Smooth muscle cell (in vitro differentiated cells): ENCODE results near the gene CHST11. TPM values are rescaled to one million over a fixed set of nuclear protein-coding genes. Genes with fewer than 3 reads are reported as not detected.

ENCODE experiments used
- DNase-seq: peaks from one replicate; lab custom pipeline; 2025; ENCODE audit not compliant: unreplicated experiment; lab: John Stamatoyannopoulos, UW
- H2AFZ ChIP-seq: fragments of 200-600 bp; sonication (generic); 2 replicates; pipeline ENCODE4 v1.6.0; 2016; ENCODE audit warnings: antibody characterized with exemption, low read depth, mild to moderate bottlenecking
- H3F3A ChIP-seq: fragments of 200-600 bp; sonication (generic); 2 replicates; pipeline ENCODE4 v1.6.0; 2017; ENCODE audit warnings: antibody characterized with exemption, low read depth
- H3K27ac ChIP-seq: fragments of 200-600 bp; sonication (generic); 2 replicates; pipeline ENCODE4 v1.5.1; 2016; ENCODE audit warnings: low read depth, mild to moderate bottlenecking
- H3K27me3 ChIP-seq: fragments of 200-600 bp; sonication (generic); 2 replicates; pipeline ENCODE4 v1.6.1; 2016; ENCODE audit warnings: low read depth, mild to moderate bottlenecking
- H3K36me3 ChIP-seq: fragments of 200-600 bp; sonication (generic); 2 replicates; pipeline ENCODE4 v1.5.1; 2016; ENCODE audit warnings: low read depth
- H3K4me1 ChIP-seq: fragments of 200-600 bp; sonication (generic); 2 replicates; pipeline ENCODE4 v1.5.1; 2016; ENCODE audit warnings: low read depth
- H3K4me2 ChIP-seq: fragments of 200-600 bp; sonication (generic); 2 replicates; pipeline ENCODE4 v1.6.0; 2016; ENCODE audit warnings: mild to moderate bottlenecking
- H3K4me3 ChIP-seq: fragments of 200-600 bp; sonication (generic); 2 replicates; pipeline ENCODE4 v1.5.1; 2016; ENCODE audit warnings: mild to moderate bottlenecking
- H3K79me2 ChIP-seq: fragments of 200-600 bp; sonication (generic); 2 replicates; pipeline ENCODE4 v1.6.0; 2016; ENCODE audit warnings: low read depth, mild to moderate bottlenecking
- H3K9ac ChIP-seq: fragments of 200-600 bp; sonication (generic); 2 replicates; pipeline ENCODE4 v1.6.0; 2016; ENCODE audit warnings: low read depth
- H3K9me3 ChIP-seq: fragments of 200-600 bp; sonication (generic); replicated peaks from 2 replicates; pipeline ENCODE4 v1.5.1; 2016; ENCODE audit warnings: low read depth
- H4K20me1 ChIP-seq: fragments of 200-600 bp; sonication (generic); 2 replicates; pipeline ENCODE4 v1.6.0; 2016; ENCODE audit warnings: low read depth
- CTCF ChIP-seq: fragments of 200-600 bp; sonication (generic); IDR thresholded peaks from 2 replicates; pipeline ENCODE4 v1.5.1; 2017; ENCODE audit warnings: borderline replicate concordance, mild to moderate bottlenecking, antibody characterized with exemption; ENCODE audit not compliant: insufficient read depth, poor library complexity, severe bottlenecking
- WGBS: methylation state at CpG from one replicate; pipeline ENCODE4 v1.1.7; 2016; ENCODE audit warnings: low lambda C conversion rate; 5-methylcytosine and 5-hydroxymethylcytosine counted together
- polyA plus RNA-seq: library from polyadenylated mRNA; unstranded; fragments of >200 nt; fragmentation: Nextera tagmentation; extraction: Ambion mirVana; gene quantifications from 2 replicates; pipeline ENCODE4 v1.2.1, GENCODE V29; 2016
- total RNA-seq: library from RNA; depleted of rRNA; stranded (reverse); fragments of >200 nt; gene quantifications from 2 replicates; pipeline ENCODE4 v1.2.3, GENCODE V29; 2014

The CHST11 gene
- total and polyA plus RNA-seq, 2 experiments from 2014 or later: 6.9 to 10.2 TPM

- H3K4me3 ChIP-seq: no peak overlapping the region
- H3K27ac ChIP-seq: no peak overlapping the region
- peaks cover 26% of the 10 kb centered on the region for H3K4me1 ChIP-seq
- DNase-seq: no peak
- no peak for TF ChIP-seq CTCF
- WGBS: 81% methylated on average over 21 of the region's 21 CpGs
- H3K9ac ChIP-seq: no peak overlapping the region
- H3K9me3 ChIP-seq: no peaks in the 10 kb centered on the region
- no peaks in the 10 kb centered on the region for H3F3A ChIP-seq
- H2AFZ ChIP-seq: no peak overlapping the region
- H4K20me1 ChIP-seq: peaks cover 17% of the 10 kb centered on the region
- H3K4me2 ChIP-seq: no peak overlapping the region
- no peaks in the 10 kb centered on the region for H3K36me3 ChIP-seq
- H3K27me3 ChIP-seq: no peaks in the 10 kb centered on the region
- no peaks in the 10 kb centered on the region for H3K79me2 ChIP-seq
Measured at GRCh38 chr12:104722601-104723534, 266.1 kb downstream of the CHST11 start.

DNA sequence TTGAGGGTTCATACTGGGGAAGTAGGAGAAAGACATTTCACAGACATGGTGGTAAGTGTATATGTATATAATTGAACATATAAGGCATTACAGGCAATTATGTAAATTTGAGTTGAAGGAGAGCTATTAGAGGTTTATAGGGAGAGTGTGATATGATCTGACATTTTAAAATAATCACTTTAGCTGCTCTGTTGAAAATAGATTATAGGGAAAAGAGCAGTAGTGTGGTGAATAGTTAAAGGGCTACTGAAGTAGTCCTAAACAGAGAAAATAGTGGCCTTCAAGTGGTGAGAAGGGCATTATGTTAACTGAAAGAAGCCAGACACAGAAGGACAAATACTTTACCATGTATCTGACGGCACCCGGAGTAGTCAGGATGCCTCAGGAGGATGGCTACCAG lies 267.1 kb downstream of the CHST11 start:
- DNase-seq: no peak
- 55% methylated on average over 2 of the region's 2 CpGs for WGBS

GRCh38 chr12:104724992-104725585 lies 268.3 kb downstream of the CHST11 start:
- Histone ChIP-seq H3K27me3 (no peaks in the 10 kb centered on the region), H3K9ac (no peak overlapping the region), H3F3A (no peaks in the 10 kb centered on the region), H3K79me2 (no peaks in the 10 kb centered on the region), H3K36me3 (no peaks in the 10 kb centered on the region), H2AFZ (no peak overlapping the region), H4K20me1 (peaks cover 19% of the 10 kb centered on the region), H3K9me3 (no peaks in the 10 kb centered on the region), H3K4me2 (no peak overlapping the region), H3K27ac (no peak overlapping the region), H3K4me1 (peaks cover 36% of the 10 kb centered on the region), H3K4me3 (no peak overlapping the region)
- WGBS: 87% methylated on average over 12 of the region's 12 CpGs
- no peak for DNase-seq
- TF ChIP-seq CTCF: no peak

More for the DNA sequence above, 267.1 kb downstream of the CHST11 start:
- Histone ChIP-seq H3K4me2 (no peak overlapping the region), H4K20me1 (peaks cover 17% of the 10 kb centered on the region), H3F3A (no peaks in the 10 kb centered on the region), H3K4me1 (peaks cover 36% of the 10 kb centered on the region), H3K36me3 (no peaks in the 10 kb centered on the region), H3K9me3 (no peaks in the 10 kb centered on the region), H3K9ac (no peak overlapping the region), H2AFZ (no peak overlapping the region), H3K27me3 (no peaks in the 10 kb centered on the region), H3K79me2 (no peaks in the 10 kb centered on the region), H3K27ac (no peak overlapping the region), H3K4me3 (no peak overlapping the region)
- TF ChIP-seq CTCF: no peak
